AG09309 (cell line): ENCODE results near the gene GTF3C2.
"Not testable (repeated sequence)": the region's sequence is repeated elsewhere in the genome, so short reads cannot be mapped to it uniquely, and the experiment has no call there.

Experiments
- DNase-seq: peaks from one replicate; pipeline ENCODE4 v3.0.0-alpha.2; 2010; ENCODE audit warnings: low read depth
- H3K4me3 ChIP-seq: 2 replicates; pipeline ENCODE4 v1.5.1; 2011; ENCODE audit warnings: mild to moderate bottlenecking, low read depth, low read length, moderate library complexity; ENCODE audit not compliant: control insufficient read depth
- CTCF ChIP-seq: IDR thresholded peaks from 2 replicates; pipeline ENCODE4 v1.5.1; 2011; ENCODE audit warnings: mild to moderate bottlenecking, low read depth, low read length, inconsistent platforms; ENCODE audit not compliant: insufficient read depth, control insufficient read depth; ENCODE audit errors: missing control alignments

The GTF3C2 gene

GRCh38 chr2:27356056-27356381, 545 bp downstream of the GTF3C2 start:
- no peak for DNase-seq
- peak overlapping the region; percentile 98 for H3K4me3 ChIP-seq
- TF ChIP-seq CTCF: no peak

DNA sequence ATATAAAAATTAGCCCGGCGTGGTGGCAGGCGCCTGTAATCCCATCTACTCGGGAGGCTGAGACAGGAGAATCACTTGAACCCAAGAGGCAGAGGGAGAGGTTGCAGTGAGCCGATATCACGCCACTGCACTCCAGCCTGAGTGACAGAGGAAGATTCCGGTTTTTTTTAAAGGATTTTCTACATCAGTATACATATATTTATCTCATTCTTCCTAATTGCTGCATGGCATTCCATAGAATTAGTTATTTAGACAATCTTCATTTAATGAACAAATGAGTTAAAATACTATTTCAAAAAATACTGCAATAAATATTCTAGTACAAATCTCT, 2.0 kb downstream of the GTF3C2 start:
- TF ChIP-seq CTCF: no peak
- DNase-seq: no peak
- no peak overlapping the region for H3K4me3 ChIP-seq

GRCh38 chr2:27353762-27354596, 2.6 kb downstream of the GTF3C2 start:
- no peak overlapping the region for H3K4me3 ChIP-seq
- TF ChIP-seq CTCF: no peak
- no peak for DNase-seq

DNA sequence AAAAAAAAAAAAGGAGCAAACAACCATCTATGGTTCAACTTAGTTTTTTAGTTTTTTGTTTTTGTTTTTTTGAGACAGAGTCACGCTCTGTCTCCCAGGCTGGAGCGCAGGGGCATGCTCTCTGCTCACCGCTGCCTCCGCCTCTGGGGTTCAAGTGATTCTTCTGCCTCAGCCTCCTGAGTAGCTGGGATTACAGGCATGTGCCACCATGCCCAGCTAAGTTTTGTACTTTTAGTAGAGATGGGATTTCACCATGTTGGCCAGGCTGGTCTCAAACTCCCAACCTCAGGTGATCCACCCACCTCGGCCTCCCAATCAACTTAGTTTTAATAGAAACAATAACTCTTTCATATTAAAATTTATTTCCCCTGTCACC, 3.2 kb downstream of the GTF3C2 start:
- not testable (repeated sequence) for DNase-seq, H3K4me3 ChIP-seq

DNA sequence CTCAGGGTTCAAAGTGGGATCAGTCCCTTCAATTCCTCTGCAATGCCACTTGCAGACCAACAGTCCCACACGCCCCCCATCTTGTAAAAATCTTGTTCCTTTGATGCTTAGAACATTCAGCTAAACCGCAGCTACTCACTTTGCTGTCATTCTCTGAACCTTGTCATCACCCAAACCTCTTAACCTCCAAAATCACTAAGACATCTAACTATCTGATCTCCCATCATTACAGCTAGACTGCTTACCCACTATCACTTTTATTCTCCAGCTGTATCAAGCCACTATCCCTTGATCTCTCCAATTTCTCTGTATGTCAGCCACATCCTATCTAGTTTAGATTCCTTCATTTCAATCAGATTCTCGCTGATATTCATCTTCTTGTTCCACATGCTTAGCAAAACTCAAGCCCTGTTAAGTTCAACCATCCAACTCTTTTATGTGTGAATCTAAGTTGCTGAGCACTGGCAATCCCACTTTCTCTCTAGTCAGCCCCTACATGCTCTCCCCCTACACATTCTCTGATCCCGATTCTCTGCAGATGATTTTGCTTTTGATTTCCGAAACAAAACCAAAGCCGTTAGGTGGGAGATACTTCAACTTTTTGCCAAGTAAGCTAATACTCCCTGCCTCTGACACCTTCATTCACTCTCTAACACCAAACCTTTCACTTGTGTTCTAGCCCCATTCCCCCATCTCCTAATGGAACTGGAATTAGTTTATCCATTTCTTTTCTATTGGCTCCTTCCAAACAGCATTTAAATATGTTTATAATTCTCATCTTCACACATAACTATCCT, 4.6 kb downstream of the GTF3C2 start:
- DNase-seq: no peak
- TF ChIP-seq CTCF: no peak
- no peak overlapping the region for H3K4me3 ChIP-seq

- H3K4me3 ChIP-seq: no peak overlapping the region
- no peak for DNase-seq
- TF ChIP-seq CTCF: no peak
Measured at GRCh38 chr2:27350106-27350693, 6.4 kb downstream of the GTF3C2 start.

- H3K4me3 ChIP-seq: no peak overlapping the region
- TF ChIP-seq CTCF: no peak
Measured at GRCh38 chr2:27347641-27348040, 8.9 kb downstream of the GTF3C2 start.

More at GRCh38 chr2:27347641-27348040, 8.9 kb downstream of the GTF3C2 start:
- DNase-seq: no peak
